Fibroblast of lung (primary cell): ENCODE results near the gene NKAIN2. TPM values are rescaled to one million over a fixed set of nuclear protein-coding genes. Genes with fewer than 3 reads are reported as not detected.

Experiments used
- DNase-seq, 2 donors: peaks; one replicate each; pipeline versions ENCODE4 v3.0.0 to v3.0.0-alpha.2; 2010; ENCODE audit warnings: low read depth in 2 of 2
- H2AFZ ChIP-seq: 2 replicates; pipeline ENCODE4 v1.5.1; 2012; ENCODE audit warnings: low read length, control low read depth, inconsistent platforms
- H3K27ac ChIP-seq: 2 replicates; pipeline ENCODE4 v1.5.1; 2011; ENCODE audit warnings: low read length, control low read depth; ENCODE audit not compliant: insufficient read depth
- H3K27me3 ChIP-seq: 2 replicates; pipeline ENCODE4 v1.5.1; 2011; ENCODE audit warnings: mild to moderate bottlenecking, low read length; ENCODE audit not compliant: control insufficient read depth, insufficient read depth
- H3K36me3 ChIP-seq: 2 replicates; pipeline ENCODE4 v1.5.1; 2011; ENCODE audit warnings: low read length; ENCODE audit not compliant: control insufficient read depth, insufficient read depth
- H3K4me1 ChIP-seq: 2 replicates; pipeline ENCODE4 v1.5.1; 2011; ENCODE audit warnings: low read length; ENCODE audit not compliant: control insufficient read depth, insufficient read depth; ENCODE audit errors: extremely low read depth
- H3K4me2 ChIP-seq: 2 replicates; pipeline ENCODE4 v1.5.1; 2011; ENCODE audit warnings: low read length, control low read depth; ENCODE audit not compliant: insufficient read depth; ENCODE audit errors: extremely low read depth
- H3K4me3 ChIP-seq, 4 experiments: fragments of 200-600 bp in 1 of 4; sonication (generic) in 1 of 4; replicated peaks in 1 of 4; 2 replicates each; pipeline ENCODE4 v1.5.1; 2011 to 2016; ENCODE audit warnings: low read length in 4 of 4, low read depth in 3 of 4, mild to moderate bottlenecking in 3 of 4, control low read depth in 2 of 4, inconsistent platforms in 1 of 4, mixed read lengths in 1 of 4; ENCODE audit not compliant: insufficient read depth in 1 of 4; ENCODE audit errors: control extremely low read depth in 1 of 4
- H3K79me2 ChIP-seq: 2 replicates; pipeline ENCODE4 v1.5.1; 2012; ENCODE audit warnings: mild to moderate bottlenecking, low read length, inconsistent platforms; ENCODE audit not compliant: control insufficient read depth, insufficient read depth
- H3K9ac ChIP-seq: 2 replicates; pipeline ENCODE4 v1.5.1; 2011; ENCODE audit warnings: mild to moderate bottlenecking, low read length, control low read depth; ENCODE audit not compliant: insufficient read depth
- H3K9me3 ChIP-seq: 2 replicates; pipeline ENCODE4 v1.5.1; 2012; ENCODE audit warnings: low read depth, low read length; ENCODE audit not compliant: control insufficient read depth, insufficient read depth
- H4K20me1 ChIP-seq: 2 replicates; pipeline ENCODE4 v1.5.1; 2011; ENCODE audit warnings: low read length; ENCODE audit not compliant: control insufficient read depth, insufficient read depth; ENCODE audit errors: extremely low read depth
- CTCF ChIP-seq, 2 donors: IDR thresholded peaks in 1 of 2; conservative IDR thresholded peaks in 1 of 2; 1 replicate in 1 of 2; 2 replicates in 1 of 2; pipeline ENCODE4 v1.5.1; 2011 to 2012; ENCODE audit warnings: low read length in 2 of 2, control low read depth in 1 of 2, inconsistent platforms in 1 of 2, low read depth in 1 of 2, mild to moderate bottlenecking in 1 of 2
- EZH2 ChIP-seq: IDR thresholded peaks from 2 replicates; pipeline ENCODE4 v1.5.1; 2012; ENCODE audit warnings: low read length, control low read depth, mild to moderate bottlenecking; ENCODE audit errors: missing control alignments
- polyA plus RNA-seq, 2 donors: library from polyadenylated mRNA; depleted of rRNA in 1 of 2; stranded (reverse) in 1 of 2; unstranded in 1 of 2; fragments of >200 nt; gene quantifications; 2 replicates each; pipeline ENCODE4 v1.2.1, GENCODE V29; 2011 to 2012; ENCODE audit warnings: missing spikeins in 1 of 2
- total RNA-seq: library from RNA; depleted of rRNA; stranded (reverse); fragments of >200 nt; gene quantifications from 2 replicates; pipeline ENCODE4 v1.2.1, GENCODE V29; 2014

Gene NKAIN2
- total and polyA plus RNA-seq, 2 donors (not counting 1 experiment from before 2014, with no cell fraction given): not detected

- no peaks in the 10 kb centered on the region for H3K27me3 ChIP-seq
- no peaks in the 10 kb centered on the region for H3K4me1 ChIP-seq
- H3K4me3 ChIP-seq: no peak overlapping the region
- no peak overlapping the region for H3K4me2 ChIP-seq
- H3K79me2 ChIP-seq: no peaks in the 10 kb centered on the region
- H3K9ac ChIP-seq: no peak overlapping the region
- H3K9me3 ChIP-seq: no peaks in the 10 kb centered on the region
- TF ChIP-seq CTCF (conservative IDR thresholded peaks at IDR 0.05 in 1 of 2, IDR thresholded peaks at IDR 0.05 in 1 of 2; ENCODE audit: low read depth in 1 of 2, low read length in 2 of 2) (no peak), EZH2 (no peak)
- H3K27ac ChIP-seq: no peak overlapping the region
- no peaks in the 10 kb centered on the region for H3K36me3 ChIP-seq
- no peaks in the 10 kb centered on the region for H4K20me1 ChIP-seq
- no peak overlapping the region for H2AFZ ChIP-seq
- DNase-seq: no peak
These were observed 727.3 kb downstream of the NKAIN2 start for GRCh38 chr6:124530926-124531325.

DNA sequence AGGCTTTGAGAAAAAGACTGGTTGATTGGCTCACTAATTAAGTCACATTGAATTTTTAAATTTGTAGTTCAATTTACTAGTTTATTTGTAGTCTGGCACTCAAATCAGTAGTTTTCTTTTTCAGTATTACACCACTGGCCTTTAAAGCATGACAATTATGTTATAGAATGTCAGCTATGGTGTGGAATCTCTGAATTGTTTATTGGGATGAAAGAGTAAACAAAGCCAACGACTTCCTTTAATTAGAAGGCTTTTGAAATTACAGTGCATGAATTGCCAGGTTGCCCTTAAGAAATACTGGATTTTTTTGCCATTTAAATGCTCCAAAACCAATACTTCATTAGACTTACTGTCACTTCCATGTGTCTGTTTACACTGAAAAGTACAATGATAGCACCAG is 731.6 kb downstream of the NKAIN2 start:
- TF ChIP-seq EZH2 (no peak), CTCF (conservative IDR thresholded peaks at IDR 0.05 in 1 of 2, IDR thresholded peaks at IDR 0.05 in 1 of 2; ENCODE audit: low read depth in 1 of 2, low read length in 2 of 2) (no peak)
- H3K27ac ChIP-seq: no peak overlapping the region
- DNase-seq: no peak
- no peak overlapping the region for H3K9ac ChIP-seq
- no peak overlapping the region for H3K4me2 ChIP-seq
- no peak overlapping the region for H2AFZ ChIP-seq
- H3K9me3 ChIP-seq: no peaks in the 10 kb centered on the region
- no peaks in the 10 kb centered on the region for H3K4me1 ChIP-seq
- no peaks in the 10 kb centered on the region for H3K27me3 ChIP-seq
- H4K20me1 ChIP-seq: no peaks in the 10 kb centered on the region
- H3K4me3 ChIP-seq: no peak overlapping the region
- H3K79me2 ChIP-seq: no peaks in the 10 kb centered on the region
- no peaks in the 10 kb centered on the region for H3K36me3 ChIP-seq

- no peaks in the 10 kb centered on the region for H3K27me3 ChIP-seq
- H3K4me1 ChIP-seq: no peaks in the 10 kb centered on the region
- H3K36me3 ChIP-seq: no peaks in the 10 kb centered on the region
- H4K20me1 ChIP-seq: no peaks in the 10 kb centered on the region
- H3K79me2 ChIP-seq: no peaks in the 10 kb centered on the region
- TF ChIP-seq EZH2: no peak
- TF ChIP-seq CTCF (conservative IDR thresholded peaks at IDR 0.05 in 1 of 2, IDR thresholded peaks at IDR 0.05 in 1 of 2; ENCODE audit: low read depth in 1 of 2, low read length in 2 of 2): no peak
- H3K27ac ChIP-seq: no peak overlapping the region
- no peak overlapping the region for H3K9ac ChIP-seq
- no peak overlapping the region for H3K4me3 ChIP-seq
- no peaks in the 10 kb centered on the region for H3K9me3 ChIP-seq
- H2AFZ ChIP-seq: no peak overlapping the region
- H3K4me2 ChIP-seq: no peak overlapping the region
- DNase-seq: peak; percentile 28 to 82
These were observed 732.1 kb downstream of the NKAIN2 start for GRCh38 chr6:124535746-124536145.
